Lung (tissue), 12 donors: Measurements from ENCODE around the gene CELF2. TPM values are rescaled to one million over a fixed set of nuclear protein-coding genes. Genes with fewer than 3 reads are reported as not detected.
A peak's percentile ranks its signal among the peaks of the same experiment; 100 is the strongest.

Source experiments
- ATAC-seq: fragments of 200-7000 bp; cut with Tn5 transposase; one replicate; pipeline ENCODE4 v1.9.1; 2020; ENCODE audit warnings: moderate number of reproducible peaks; ENCODE audit not compliant: insufficient read depth, low FRiP score
- DNase-seq, 3 donors: peaks; one replicate each; pipeline ENCODE4 v3.0.0-alpha.2; 2013 to 2017
- H3K27ac ChIP-seq, 2 donors: one replicate each; pipeline ENCODE4 v1.5.1; 2013; ENCODE audit warnings: mild to moderate bottlenecking in 2 of 2, moderate library complexity in 2 of 2, control low read depth in 1 of 2, inconsistent platforms in 1 of 2, low read depth in 1 of 2, low read length in 1 of 2
- H3K27me3 ChIP-seq, 3 donors: one replicate each; pipeline ENCODE4 v1.5.1; 2013; ENCODE audit warnings: low read length in 2 of 3; ENCODE audit not compliant: control insufficient read depth in 3 of 3, insufficient read depth in 3 of 3
- H3K36me3 ChIP-seq, 4 donors: one replicate each; pipeline ENCODE4 v1.5.1; 2013; ENCODE audit warnings: low read length in 4 of 4, mild to moderate bottlenecking in 1 of 4, moderate library complexity in 1 of 4; ENCODE audit not compliant: control insufficient read depth in 4 of 4, insufficient read depth in 4 of 4
- H3K4me1 ChIP-seq, 5 donors: one replicate each; pipeline ENCODE4 v1.5.1; 2013; ENCODE audit warnings: low read length in 5 of 5, mild to moderate bottlenecking in 2 of 5, moderate library complexity in 1 of 5; ENCODE audit not compliant: control insufficient read depth in 5 of 5, insufficient read depth in 5 of 5
- H3K4me3 ChIP-seq: one replicate; pipeline ENCODE4 v1.5.1; 2013; ENCODE audit warnings: mild to moderate bottlenecking, control low read depth, moderate library complexity
- H3K9ac ChIP-seq, 2 donors: one replicate each; pipeline ENCODE4 v1.5.1; 2013; ENCODE audit warnings: low read length in 2 of 2, control low read depth in 1 of 2; ENCODE audit not compliant: insufficient read depth in 1 of 2
- H3K9me3 ChIP-seq, 4 donors: one replicate each; pipeline ENCODE4 v1.5.1; 2013; ENCODE audit warnings: low read length in 3 of 4, mild to moderate bottlenecking in 1 of 4, moderate library complexity in 1 of 4; ENCODE audit not compliant: control insufficient read depth in 4 of 4, insufficient read depth in 3 of 4
- CTCF ChIP-seq: IDR thresholded peaks from 2 replicates; pipeline ENCODE4 v1.5.1; 2012; ENCODE audit warnings: mild to moderate bottlenecking; ENCODE audit errors: control extremely low read depth, extremely low read depth
- WGBS, 2 donors: extraction: QIAGEN DNeasy Blood & Tissue Kit; methylation state at CpG; one replicate each; pipeline ENCODE4 v1.1.7; 2013; 5-methylcytosine and 5-hydroxymethylcytosine counted together
- polyA plus RNA-seq, 2 donors: library from polyadenylated mRNA; stranded (reverse); fragments of 200-250 nt; gene quantifications; one replicate each; pipeline ENCODE4 v1.2.1, GENCODE V29; 2013
- total RNA-seq, 2 donors: library from RNA; depleted of rRNA in 1 of 2; stranded (reverse); fragments of >200 nt in 1 of 2; gene quantifications; one replicate each; pipeline ENCODE4 v1.2.1, GENCODE V29; 2014 to 2021
- donor health status: control.
- donor health status: control.
- donor health status: Bipolar disorder and iron deficiency.
- donor health status: healthy.
- donor health status: DM: yes; HTN: yes; CAD: no.

CELF2 gene
- total and polyA plus RNA-seq, 4 donors = 13.6 to 115 (median 63.7) TPM

- Histone ChIP-seq H3K4me1 (peaks cover 6 to 29% (median 9%) of the 10 kb centered on the region in 5 donors), H3K27ac (no peak overlapping the region), H3K36me3 (no peaks in the 10 kb centered on the region), H3K9me3 (peaks cover 0 to 2% (median 0%) of the 10 kb centered on the region in 4 donors), H3K4me3 (no peak overlapping the region), H3K9ac (peak overlapping the region in 1 of 2 donors; percentile 36), H3K27me3 (no peaks in the 10 kb centered on the region)
- ATAC-seq = no peak
- DNase-seq = no peak
- WGBS, 2 donors = 87 to 93% methylated on average over 4 of the region's 4 CpGs
- no peak for TF ChIP-seq CTCF
Observed at GRCh38 chr10:11064832-11065231, 47.2 kb downstream of the CELF2 start.

GRCh38 chr10:11065567-11065966, 47.9 kb downstream of the CELF2 start:
- H3K4me3 ChIP-seq = no peak overlapping the region
- 82 to 85% methylated on average over 4 of the region's 4 CpGs for WGBS, 2 donors
- DNase-seq (no peak), ATAC-seq (no peak)
- peaks cover 6 to 24% (median 9%) of the 10 kb centered on the region in 5 donors for H3K4me1 ChIP-seq
- H3K27ac ChIP-seq = no peak overlapping the region
- TF ChIP-seq CTCF = no peak
- peaks cover 0 to 4% (median 0%) of the 10 kb centered on the region in 4 donors for H3K9me3 ChIP-seq
- no peak overlapping the region for H3K9ac ChIP-seq
- H3K27me3 ChIP-seq = no peaks in the 10 kb centered on the region
- H3K36me3 ChIP-seq = no peaks in the 10 kb centered on the region

DNA sequence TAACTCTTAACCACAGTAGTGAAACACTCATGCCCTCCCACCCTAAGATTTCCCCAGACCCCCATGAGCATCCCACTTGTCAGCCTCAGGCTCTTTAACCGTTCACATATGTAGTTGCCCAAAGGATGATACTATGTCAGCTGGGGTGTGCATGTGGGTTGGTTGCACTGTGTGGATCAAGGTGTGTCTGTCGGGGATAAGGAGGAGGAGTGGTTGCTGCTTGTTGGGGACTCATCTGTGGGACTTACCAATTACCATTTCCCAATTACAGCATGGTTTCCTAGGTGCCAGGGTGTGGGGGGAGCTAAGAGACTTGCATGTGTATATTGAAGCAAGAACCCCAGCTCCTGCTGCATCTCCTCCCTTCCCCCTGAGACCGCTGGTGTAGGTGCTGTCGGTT, 48.8 kb downstream of the CELF2 start:
- no peak for ATAC-seq
- Histone ChIP-seq H3K36me3 (no peaks in the 10 kb centered on the region), H3K4me3 (no peak overlapping the region), H3K4me1 (peaks cover 6 to 23% (median 9%) of the 10 kb centered on the region in 5 donors), H3K9ac (no peak overlapping the region), H3K27ac (no peak overlapping the region), H3K9me3 (peaks cover 0 to 4% (median 0%) of the 10 kb centered on the region in 4 donors), H3K27me3 (no peaks in the 10 kb centered on the region)
- 93 to 97% methylated on average over 4 of the region's 4 CpGs for WGBS, 2 donors
- no peak for DNase-seq
- no peak for TF ChIP-seq CTCF

DNA sequence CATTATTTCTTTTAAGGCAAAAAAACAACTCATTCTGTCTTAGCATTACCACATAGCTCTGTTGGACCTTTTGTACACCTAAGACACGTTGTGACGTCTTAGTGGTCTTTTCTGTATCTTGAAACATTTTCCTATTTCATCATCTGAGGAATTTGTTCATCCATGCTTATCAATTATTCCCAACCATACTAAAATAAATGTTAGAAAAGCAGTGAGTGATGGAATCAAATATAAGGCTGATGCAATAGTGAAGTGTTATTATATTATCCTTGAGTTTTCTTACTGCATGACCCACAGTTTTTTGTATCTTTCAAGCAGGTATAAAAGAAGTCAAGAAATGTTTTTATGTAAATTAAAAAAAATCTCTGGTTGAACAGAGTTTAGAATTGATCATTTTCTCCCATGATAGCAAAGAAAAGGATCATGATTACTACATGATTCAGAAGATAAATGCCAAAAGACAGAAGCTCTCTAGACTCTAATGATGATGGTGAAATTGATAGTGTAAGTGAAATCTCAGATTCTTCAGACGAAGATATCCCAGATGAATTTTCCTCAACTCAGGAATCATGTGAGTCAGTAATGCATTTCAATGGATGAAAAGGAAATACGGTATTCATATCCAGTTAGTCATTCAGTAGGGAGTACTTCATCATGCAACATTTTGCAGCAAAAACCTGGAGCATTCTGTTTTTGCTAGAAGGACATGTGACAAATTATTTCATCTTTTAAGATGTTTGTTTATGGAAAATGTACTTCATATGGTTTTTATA, 51.4 kb downstream of the CELF2 start:
- Histone ChIP-seq H3K4me1 (peaks cover under 1 to 36% (median 8%) of the 10 kb centered on the region in 5 donors), H3K36me3 (no peaks in the 10 kb centered on the region), H3K4me3 (no peak overlapping the region), H3K27ac (no peak overlapping the region), H3K9ac (no peak overlapping the region), H3K9me3 (peaks cover 0 to 4% (median 0%) of the 10 kb centered on the region in 4 donors), H3K27me3 (no peaks in the 10 kb centered on the region)
- 88 to 93% methylated on average over 4 of the region's 4 CpGs for WGBS, 2 donors
- no peak for TF ChIP-seq CTCF
- ATAC-seq (no peak), DNase-seq (no peak)
